HL-60/S4 treated with retinoic acid at 250 ng/mL for 4 days and 3 days (cell line): ENCODE results near the gene RXRB.

ENCODE experiments used
- in situ Hi-C: fragments of 300-500 bp; cut with MboI; formaldehyde crosslinking; loops from 2 replicates; pipeline ENCODE4 v1.7.0; 2022; ENCODE audit warnings: low sequenced_read_pairs

The RXRB gene

GRCh38 chr6:33177552-33178446 is 22.7 kb downstream of the RXRB start:
- in situ Hi-C loops = no loop called here

- in situ Hi-C loops = no loop called here
These were observed 23.6 kb downstream of the RXRB start for GRCh38 chr6:33176906-33177305.

- in situ Hi-C loops = no loop called here
These were observed 24.9 kb downstream of the RXRB start for GRCh38 chr6:33175436-33176069.

- in situ Hi-C loops = no loop called here
These were observed 25.7 kb downstream of the RXRB start for GRCh38 chr6:33174784-33175183.

GRCh38 chr6:33173535-33174180 is 26.8 kb downstream of the RXRB start:
- in situ Hi-C loops = no loop called here

- in situ Hi-C loops = no loop called here
These were observed 27.6 kb downstream of the RXRB start for GRCh38 chr6:33172688-33173534.

- in situ Hi-C loops = no loop called here
These were observed 28.4 kb downstream of the RXRB start for GRCh38 chr6:33171880-33172687.

- in situ Hi-C loops = no loop called here
These were observed 29.2 kb downstream of the RXRB start for GRCh38 chr6:33171016-33171879.

GRCh38 chr6:33170176-33171015 is 30.1 kb downstream of the RXRB start:
- in situ Hi-C loops = no loop called here

- in situ Hi-C loops = no loop called here
These were observed 30.9 kb downstream of the RXRB start for GRCh38 chr6:33169291-33170175.

- in situ Hi-C loops = no loop called here
These were observed 31.8 kb downstream of the RXRB start for GRCh38 chr6:33168639-33169038.

GRCh38 chr6:33168284-33168601 is 32.2 kb downstream of the RXRB start:
- in situ Hi-C loops = no loop called here

- in situ Hi-C loops = no loop called here
These were observed 32.8 kb downstream of the RXRB start for GRCh38 chr6:33167374-33168283.

GRCh38 chr6:33166811-33167210 is 33.7 kb downstream of the RXRB start:
- in situ Hi-C loops = no loop called here

GRCh38 chr6:33166363-33166762 is 34.1 kb downstream of the RXRB start:
- in situ Hi-C loops = no loop called here

GRCh38 chr6:33165581-33166258 is 34.7 kb downstream of the RXRB start:
- in situ Hi-C loops = no loop called here
